Activated CD8-positive, alpha-beta memory T cell treated with anti-CD3 and anti-CD28 coated beads, Interleukin-2, amount 50 U/mL, for 48 hours (primary cell): ENCODE results near the gene SYNDIG1.

ENCODE experiments used
- DNase-seq: peaks from one replicate; pipeline ENCODE4 v3.0.0-alpha.2; 2020

Gene SYNDIG1

GRCh38 chr20:24469116-24469893 lies at the start of gene SYNDIG1:
TSS of gene SYNDIG1 (plus strand) at chr20:24469629. CDS start at chr20:24543098, 73,469 bp downstream.
- DNase-seq, result no peak

GRCh38 chr20:24419786-24420185 lies 49.6 kb upstream of the SYNDIG1 start:
- no peak for DNase-seq

GRCh38 chr20:24420567-24420966 lies 48.9 kb upstream of the SYNDIG1 start:
- no peak for DNase-seq

- no peak for DNase-seq
Measured at GRCh38 chr20:24421071-24421470, 48.4 kb upstream of the SYNDIG1 start.

- no peak for DNase-seq
Measured at GRCh38 chr20:24422091-24422760, 47.2 kb upstream of the SYNDIG1 start.

GRCh38 chr20:24423390-24424313 lies 45.8 kb upstream of the SYNDIG1 start:
- DNase-seq, result no peak

- DNase-seq, result no peak
Measured at GRCh38 chr20:24425523-24426135, 43.8 kb upstream of the SYNDIG1 start.

GRCh38 chr20:24431279-24432045 lies 38.0 kb upstream of the SYNDIG1 start:
- no peak for DNase-seq

- no peak for DNase-seq
Measured at GRCh38 chr20:24432046-24432442, 37.4 kb upstream of the SYNDIG1 start.

GRCh38 chr20:24436160-24436559 lies 33.3 kb upstream of the SYNDIG1 start:
- no peak for DNase-seq

GRCh38 chr20:24437196-24438082 lies 32.0 kb upstream of the SYNDIG1 start:
- no peak for DNase-seq

GRCh38 chr20:24438331-24438730 lies 31.1 kb upstream of the SYNDIG1 start:
- DNase-seq, result no peak

- no peak for DNase-seq
Measured at GRCh38 chr20:24439737-24440387, 29.6 kb upstream of the SYNDIG1 start.

- DNase-seq, result no peak
Measured at GRCh38 chr20:24441661-24442060, 27.8 kb upstream of the SYNDIG1 start.

GRCh38 chr20:24442909-24443308 lies 26.5 kb upstream of the SYNDIG1 start:
- no peak for DNase-seq

GRCh38 chr20:24443436-24443835 lies 26.0 kb upstream of the SYNDIG1 start:
- DNase-seq, result no peak

GRCh38 chr20:24444526-24445190 lies 24.8 kb upstream of the SYNDIG1 start:
- no peak for DNase-seq

GRCh38 chr20:24445510-24446170 lies 23.8 kb upstream of the SYNDIG1 start:
- no peak for DNase-seq

- DNase-seq, result no peak
Measured at GRCh38 chr20:24446811-24447210, 22.6 kb upstream of the SYNDIG1 start.
